NCI-H187 treated with DMSO at 0.1 percent for 48 hours (cell line): Measurements from ENCODE around the gene PINLYP.
A peak's percentile ranks its signal among the peaks of the same experiment; 100 is the strongest.
"Not testable (repeated sequence)": the region's sequence is repeated elsewhere in the genome, so short reads cannot be mapped to it uniquely, and the experiment has no call there.

Experiments used
- DNase-seq: peaks from one replicate; lab custom pipeline; 2025; lab: John Stamatoyannopoulos, UW

PINLYP gene

DNA sequence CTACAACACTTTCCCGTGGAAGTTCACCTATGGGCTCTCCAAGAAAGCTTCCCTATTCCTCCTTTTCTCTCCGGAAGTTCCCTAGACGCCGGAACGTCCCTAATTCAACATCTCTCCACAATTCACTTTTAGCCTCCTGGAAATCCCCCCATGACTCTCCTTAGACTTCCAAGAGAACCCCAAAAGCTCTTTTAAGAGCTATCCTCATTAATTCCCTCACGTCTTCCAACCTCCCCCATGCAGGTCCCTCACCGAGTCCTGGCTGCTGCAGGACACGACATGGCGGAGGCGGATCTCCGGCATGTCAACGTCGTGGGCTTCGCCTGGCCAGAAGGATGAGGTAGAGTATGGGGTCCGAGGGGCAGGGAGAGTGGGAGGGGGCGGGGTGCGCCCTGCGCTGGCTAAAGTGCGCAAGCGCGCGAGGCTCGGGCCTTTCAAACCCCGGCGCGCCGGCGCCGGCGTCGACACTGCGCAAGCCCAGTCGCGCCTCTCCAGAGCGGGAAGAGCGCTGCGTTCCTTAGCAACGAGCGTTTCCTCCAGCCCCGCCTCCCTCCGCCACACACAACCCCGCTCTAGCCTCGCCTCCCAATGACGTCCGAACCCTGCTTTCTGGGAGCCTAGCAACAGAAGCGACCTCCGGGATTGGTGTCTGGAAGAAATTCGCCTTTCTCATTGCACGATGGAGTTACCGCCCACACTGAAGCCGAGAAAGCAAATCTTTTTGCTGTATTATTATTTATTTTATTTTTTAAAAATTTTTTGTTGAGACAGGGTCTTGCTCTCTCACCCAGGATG lies at the start of gene PINLYP, which contains the start of gene XRCC1:
TSS of gene PINLYP (plus strand) at position 646 of the 795 bp plus-strand sequence. CDS start 1,391 bp downstream, outside the sequence.
TSS of gene XRCC1 (minus strand) at position 372 of the 795 bp plus-strand sequence. CDS start at position 303, 69 bp downstream.
- DNase-seq: peak; percentile 99

DNA sequence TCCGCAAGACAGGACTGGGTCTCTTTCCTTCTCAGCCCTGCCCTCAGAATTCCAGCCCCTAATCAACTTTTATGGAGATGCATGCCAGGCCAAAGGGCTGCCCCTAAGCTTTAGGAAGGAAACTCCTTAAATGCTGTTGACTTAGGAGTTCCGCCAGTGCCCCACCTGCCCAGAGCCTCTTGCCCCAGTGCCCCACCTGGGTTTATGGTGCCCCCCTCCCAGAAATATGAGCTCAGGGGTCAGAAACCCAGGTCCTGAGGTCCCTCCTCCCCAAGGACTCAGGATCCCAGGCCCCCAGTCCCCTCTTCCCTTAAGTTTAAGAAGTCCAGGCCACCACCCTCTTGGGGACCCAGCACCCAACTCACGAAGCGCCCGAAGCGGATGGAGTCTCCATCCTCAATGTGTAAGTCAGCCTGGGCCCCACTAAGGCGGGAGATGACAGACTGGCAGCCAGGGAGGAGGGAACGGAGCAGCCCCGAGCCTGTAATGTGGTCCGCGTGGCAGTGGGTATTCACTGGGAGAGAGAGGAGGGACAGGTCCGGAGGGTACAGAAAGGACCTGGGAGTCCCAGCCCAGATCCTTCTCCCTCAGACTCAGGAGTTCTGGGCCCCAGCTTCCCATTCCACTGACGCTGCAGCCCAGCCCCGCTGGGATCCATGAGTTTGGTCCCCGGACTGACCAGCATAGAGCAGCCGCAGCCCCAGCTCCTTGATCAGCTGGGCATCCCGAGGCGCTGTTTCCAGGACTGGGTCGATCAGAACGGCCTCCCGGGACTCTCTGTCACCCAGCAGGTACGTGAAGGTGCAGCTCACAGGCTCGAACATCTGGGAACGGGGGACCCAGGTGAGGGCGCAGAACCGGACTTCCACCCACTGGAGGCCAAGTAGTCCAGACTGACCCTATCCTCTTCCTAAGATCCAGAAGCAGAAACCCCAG lies 49.5 kb upstream of the PINLYP start:
- no peak for DNase-seq

DNA sequence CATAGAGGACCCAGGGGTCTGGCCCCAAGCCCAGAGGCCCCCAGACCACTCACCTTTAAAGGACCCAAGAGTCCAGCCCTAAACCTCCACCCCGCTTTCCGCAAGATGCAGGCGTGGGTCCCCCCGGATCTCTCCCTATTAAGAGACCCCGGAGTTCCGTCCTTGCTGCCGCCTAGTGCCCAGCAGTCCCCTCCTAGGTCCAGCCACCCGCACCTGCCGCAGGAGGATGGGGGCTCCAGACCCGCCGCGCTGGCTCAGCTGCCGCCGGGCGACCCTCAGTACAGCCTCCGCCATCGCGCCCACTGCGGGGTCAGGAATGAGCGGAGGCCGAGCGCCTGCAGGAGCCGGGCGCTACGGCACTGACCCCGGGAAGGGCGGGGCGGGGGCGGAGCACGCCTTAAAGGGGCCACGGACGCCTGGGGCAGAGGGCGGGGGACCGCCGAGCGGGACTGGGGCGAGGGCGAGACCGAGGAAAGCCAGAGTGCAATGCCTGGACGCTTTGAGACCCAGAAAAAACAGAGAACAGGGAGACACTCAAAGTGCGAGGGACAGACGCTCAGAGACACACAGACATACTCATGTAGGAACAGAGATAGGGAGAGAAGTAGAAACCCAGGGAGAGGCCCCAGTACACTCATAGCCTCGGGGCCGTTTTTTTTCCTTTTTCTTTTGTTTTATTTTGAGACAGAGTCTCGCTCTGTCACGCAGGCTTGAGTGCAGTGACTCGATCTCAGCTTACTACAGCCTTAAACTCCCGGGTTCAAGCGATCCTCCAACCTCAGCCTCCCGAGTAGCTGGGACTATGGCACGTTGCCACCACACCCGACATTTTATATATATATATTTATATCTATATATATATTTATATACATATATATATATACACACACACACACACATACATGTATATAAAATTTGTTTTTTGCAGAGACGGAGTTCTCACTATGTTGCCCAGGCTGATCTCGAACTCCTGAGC lies 48.4 kb upstream of the PINLYP start, which contains the start of gene ETHE1:
TSS of gene ETHE1 (minus strand) at position 318 of the 976 bp plus-strand sequence. CDS start at position 294, 24 bp downstream.
- no peak for DNase-seq

DNA sequence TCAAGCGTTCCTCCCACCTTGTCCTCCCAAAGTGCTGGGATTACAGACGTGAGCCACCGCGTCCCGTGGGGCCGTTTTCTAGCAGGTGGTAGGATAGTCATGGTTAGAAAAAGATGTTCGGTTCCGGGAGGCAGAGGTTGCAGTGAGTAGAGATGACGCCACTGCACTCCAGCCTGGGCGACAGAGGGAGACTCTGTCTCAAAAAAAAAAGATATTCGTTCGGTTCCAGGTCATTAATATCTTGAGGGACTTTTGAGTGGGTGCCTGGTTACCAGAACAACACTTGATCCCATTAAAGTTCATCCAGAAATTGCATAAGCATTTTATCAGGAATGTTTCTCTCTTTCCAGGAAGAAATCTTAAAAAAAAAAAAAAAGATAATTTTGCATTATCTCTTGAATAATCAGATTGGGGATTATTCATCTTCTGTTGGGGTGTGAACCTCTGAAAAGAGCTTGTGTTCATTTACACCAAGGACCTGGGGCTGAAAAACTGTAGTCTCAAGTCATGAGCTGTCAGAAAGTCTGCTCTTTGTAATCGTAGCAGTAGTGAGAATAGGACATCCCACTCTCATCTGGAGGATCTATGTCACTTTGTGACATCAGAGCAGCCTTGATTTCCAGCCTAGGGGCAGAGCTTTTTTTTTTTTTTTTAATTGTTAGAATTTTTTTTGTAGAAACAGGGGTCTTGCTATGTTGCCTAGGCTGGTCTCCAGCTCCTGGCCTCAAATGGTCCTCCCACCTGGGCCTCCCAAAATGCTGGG lies 47.6 kb upstream of the PINLYP start:
- peak; percentile 62 for DNase-seq

DNA sequence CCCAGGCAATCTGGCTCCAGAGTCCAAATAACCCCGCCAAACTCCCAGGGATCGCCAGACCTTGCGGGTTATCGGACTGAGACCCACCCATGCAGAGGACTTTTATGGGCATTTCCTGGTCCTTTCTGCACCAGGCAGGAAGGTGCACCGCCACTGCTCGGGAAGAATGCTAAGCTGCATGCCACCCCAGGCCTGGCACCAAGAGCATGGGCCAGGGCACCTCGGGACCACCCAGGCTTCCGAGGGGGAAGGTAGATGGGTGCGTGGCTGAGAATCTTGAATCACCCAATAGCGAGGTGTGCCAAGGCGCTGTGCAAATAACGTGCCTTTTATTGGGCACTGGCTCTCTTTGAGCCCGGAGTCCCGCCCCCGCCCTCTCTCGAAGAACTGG lies 43.0 kb upstream of the PINLYP start:
- no peak for DNase-seq

DNA sequence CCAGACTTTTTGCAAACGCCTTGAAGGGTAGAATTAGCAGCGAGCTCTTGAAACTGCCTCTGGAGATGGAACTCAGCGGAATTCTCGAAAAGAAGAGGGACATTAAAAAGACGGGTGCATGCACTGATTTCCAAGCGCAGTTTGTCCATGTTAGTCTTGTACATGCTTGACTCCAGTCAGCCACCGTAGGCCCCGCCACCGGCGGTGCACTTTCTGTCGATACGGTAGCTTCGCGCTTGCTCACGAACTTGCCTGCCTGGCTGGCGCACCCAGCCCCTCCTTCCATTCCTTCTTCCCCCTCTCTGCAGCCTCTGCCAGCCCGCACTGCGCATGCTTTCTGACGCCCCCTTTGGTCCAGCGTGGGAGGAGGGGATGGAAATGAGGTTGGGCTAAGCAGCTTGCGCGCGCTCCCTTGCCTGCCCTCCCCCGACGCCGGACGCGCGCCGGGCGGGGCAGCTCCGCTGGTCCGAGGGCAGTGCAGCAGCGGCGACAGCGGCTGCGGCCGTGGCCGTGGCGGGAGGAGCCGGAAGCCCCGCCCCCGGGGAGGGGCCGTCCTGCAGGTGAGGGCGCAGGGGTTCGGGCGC lies 42.5 kb upstream of the PINLYP start, which contains the start of gene ZNF575:
TSS of gene ZNF575 (plus strand) at position 227 of the 584 bp plus-strand sequence. CDS start 1,235 bp downstream, outside the sequence.
- peak; percentile 26 for DNase-seq

DNA sequence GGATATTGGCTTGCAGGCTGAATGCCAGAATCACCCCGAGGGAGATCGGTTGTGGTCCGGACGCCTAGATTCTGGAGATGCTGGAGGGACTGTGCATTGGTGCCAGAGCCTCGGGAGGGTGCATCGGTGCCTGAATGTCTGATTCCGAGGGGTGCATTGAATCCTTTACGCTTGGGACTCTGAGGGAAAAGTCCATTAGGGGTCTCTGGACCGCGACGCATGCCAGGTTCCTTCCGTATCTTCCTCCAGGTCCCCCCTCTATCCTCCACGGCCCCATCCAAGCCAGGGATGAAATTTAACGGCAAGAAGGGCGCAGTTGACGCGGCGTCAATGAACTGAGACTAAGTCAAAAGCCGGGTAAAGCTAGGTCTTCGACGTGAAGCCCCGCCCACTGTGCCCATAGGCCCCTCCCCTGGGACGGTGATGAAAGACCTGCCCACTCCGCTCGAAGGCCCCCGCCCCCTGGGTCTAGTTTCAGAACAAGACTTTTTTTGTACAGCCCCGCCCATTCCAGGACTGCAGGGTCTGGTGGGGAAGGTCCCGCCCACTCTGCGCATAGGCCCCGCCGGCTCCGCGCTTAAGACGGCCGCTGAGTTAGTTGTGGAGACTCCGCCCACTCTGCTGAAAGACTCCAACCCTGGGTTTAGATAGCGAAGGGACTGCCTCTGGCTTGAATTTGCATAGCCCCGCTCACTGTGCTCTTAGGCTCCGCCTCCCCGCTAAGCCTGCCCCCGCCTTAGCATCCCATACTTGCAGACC lies 41.9 kb upstream of the PINLYP start:
- peak; percentile 92 for DNase-seq

DNA sequence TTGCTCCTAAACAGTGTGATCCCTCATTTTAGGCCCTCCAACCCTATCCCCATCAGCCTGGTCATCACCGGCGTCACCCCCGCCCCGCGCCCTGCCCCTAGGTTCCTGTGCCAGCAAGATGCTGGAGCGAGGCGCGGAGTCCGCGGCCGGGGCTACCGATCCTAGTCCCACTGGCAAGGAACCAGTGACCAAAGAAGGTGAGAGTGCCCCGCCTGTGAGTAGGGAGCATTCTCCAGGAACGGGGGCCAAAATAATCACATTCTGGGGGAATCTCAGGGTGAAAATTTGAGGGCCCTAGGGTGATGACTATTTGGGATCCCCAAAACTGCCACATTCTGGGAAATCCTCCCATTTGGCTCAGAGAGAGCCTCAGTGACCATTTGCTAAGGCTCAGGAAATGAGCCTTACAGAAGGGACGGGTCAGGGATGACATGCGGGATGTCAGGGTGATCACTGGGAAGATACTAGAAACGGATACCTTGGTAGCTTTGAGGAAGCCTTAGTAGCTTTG lies 41.2 kb upstream of the PINLYP start:
- no peak for DNase-seq

DNA sequence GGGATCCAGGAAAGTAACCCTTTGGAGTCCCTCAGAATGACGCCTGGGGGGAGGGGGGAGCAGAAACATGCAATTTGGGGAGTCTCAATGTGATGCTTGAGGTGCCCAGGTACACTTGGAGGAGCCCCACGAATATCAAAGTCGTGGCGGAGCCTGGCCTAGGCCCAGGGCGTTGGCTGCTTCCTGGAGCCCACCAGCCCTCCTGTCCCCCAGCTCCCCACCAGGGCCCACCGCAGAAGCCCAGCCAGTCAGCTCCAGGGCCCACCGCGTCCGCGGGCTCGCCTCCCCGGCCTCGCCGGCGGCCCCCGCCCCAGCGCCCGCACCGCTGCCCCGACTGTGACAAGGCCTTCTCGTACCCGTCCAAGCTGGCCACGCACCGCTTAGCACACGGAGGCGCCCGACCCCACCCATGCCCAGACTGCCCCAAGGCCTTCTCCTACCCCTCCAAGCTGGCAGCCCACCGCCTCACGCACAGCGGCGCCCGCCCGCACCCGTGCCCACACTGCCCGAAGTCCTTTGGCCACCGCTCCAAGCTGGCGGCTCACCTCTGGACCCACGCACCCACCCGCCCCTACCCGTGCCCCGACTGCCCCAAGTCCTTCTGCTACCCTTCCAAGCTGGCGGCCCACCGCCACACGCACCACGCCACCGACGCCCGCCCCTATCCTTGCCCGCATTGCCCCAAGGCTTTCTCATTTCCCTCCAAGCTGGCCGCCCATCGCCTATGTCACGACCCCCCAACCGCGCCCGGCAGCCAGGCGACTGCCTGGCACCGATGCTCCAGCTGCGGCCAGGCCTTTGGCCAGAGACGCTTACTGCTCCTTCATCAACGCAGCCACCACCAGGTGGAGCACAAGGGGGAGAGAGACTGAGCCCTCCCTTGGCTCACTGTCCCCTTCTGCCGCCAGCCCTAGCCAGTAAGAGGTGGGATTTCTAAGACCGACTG lies 40.5 kb upstream of the PINLYP start:
- DNase-seq: no peak

DNA sequence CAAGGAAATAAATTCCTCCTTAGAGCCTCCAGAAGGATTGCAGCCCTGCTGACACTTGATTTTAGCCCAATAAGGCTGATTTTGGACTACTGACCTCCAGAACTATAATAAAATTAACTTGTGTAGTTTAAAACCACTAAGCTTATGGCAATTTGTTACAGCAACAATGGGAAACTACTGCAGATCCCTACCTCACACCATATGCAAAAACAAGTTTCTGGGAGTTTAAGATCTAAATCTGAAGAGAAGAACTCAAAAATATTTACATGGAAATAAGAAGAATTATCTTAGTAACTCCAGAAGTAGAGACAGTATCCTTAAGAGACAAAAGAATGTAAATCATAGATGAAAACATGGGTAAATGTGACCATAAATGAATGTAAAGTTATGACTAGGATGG lies 36.7 kb upstream of the PINLYP start:
- no peak for DNase-seq

DNA sequence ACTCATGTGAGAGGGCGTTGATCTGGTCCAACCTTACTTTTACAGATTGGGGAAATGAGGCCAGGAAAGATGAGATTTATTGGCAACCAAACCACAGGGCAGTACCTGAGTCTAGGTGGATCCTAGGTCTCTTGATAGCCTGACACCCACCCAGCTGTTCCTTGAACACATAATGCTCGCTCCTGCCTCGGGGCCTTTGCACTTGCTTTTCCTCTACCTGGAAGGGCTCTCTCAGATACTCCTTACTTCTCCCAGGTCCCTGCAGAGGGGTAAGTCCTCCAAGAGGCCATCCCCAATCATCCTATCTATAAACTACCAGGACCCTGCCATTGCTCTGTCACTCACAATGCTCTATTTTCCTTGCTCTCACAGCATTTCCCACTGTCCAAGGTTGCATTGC lies 35.2 kb upstream of the PINLYP start:
- DNase-seq: no peak

DNA sequence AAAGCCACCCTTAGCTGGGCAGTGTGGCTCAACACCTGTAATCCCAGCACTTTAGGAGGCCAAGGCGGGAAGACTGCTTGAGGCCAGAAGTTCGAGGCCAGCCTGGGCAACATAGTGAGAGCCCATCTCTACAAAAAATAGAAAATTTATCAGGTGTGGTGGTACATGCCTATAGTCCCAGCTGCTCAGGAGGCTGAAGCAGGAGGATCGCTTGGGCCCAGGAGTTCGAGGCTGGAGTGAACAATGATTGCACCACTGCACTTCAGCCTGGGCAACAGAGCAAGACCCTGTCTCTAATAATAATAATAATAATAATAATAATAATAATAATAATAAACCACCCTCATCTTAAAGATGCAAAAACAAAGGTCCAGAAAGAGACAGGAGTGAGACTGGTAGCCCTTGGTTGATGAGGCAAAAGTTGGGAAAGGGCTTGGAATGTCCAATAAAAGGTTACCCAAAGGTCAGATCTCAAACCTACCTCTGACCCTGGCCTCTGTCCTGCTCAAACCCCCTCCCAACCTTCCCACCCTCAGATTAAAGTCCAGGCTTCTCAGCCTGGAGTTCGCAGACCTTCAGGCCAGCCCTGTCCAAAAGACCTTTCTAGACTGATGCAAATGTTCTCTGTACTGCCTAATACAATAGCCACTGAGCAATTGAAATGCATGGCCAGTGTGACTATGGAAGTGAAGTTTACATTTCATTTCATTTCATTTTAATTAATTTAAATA lies 33.5 kb upstream of the PINLYP start:
- no peak for DNase-seq

DNA sequence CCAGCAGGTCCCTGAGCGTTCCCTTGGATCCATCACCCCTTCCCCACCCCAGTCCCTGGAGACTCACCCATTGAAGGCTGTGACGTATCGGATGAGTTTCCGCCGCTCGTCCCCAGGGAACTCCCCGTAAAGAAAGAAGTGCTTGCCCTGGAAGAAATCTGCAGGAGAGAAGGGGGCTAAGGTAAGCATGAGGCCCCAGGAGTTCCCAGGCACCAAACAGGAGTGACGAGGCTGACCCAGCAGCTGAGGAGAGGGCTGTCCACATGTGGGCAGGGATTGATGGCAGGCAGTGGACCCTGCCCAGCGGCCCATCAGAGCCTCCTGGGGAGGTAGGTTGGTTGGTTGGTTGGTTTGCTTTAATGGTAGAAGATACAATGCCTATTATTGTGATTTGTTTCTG lies 31.5 kb upstream of the PINLYP start:
- DNase-seq: no peak

DNA sequence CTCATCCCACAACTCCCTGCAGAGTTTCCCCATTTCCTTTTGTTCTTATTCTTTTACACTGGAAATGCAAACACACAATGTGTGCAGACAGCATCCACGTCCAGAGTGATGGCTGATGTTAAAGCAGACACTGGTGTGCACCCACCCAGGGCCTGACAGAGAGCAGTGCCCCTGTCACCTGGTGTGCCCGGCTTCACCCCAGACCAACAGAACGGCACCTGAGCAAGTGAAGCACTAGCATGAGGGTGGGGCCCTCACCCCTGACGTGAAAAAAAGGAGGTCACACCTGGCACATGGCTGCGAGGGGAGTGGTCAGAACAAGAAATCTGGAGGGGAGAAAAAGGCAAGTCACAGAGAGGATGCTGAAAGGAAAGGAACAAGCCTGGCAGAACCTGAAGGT lies 30.3 kb upstream of the PINLYP start:
- DNase-seq: no peak

DNA sequence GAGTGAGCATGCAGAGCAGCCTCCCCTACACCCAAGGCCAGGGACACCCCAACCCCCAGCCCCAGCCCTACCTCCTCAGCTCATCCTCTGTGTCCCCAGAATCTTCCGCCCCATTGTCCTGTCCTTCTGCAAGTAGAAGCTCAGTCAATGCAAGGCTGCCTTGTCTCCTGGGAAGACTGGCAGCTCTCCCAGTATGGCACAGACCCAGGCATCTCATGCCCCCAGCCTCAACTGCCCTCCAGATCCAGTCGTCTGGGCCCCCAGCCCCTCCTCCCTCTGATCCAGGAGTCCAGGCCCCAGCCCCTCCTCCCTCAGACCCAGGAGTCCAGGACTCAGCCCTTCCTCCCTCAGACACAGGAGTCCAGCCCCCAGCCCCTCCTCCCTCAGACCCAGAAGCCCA lies 29.6 kb upstream of the PINLYP start:
- DNase-seq: no peak

DNA sequence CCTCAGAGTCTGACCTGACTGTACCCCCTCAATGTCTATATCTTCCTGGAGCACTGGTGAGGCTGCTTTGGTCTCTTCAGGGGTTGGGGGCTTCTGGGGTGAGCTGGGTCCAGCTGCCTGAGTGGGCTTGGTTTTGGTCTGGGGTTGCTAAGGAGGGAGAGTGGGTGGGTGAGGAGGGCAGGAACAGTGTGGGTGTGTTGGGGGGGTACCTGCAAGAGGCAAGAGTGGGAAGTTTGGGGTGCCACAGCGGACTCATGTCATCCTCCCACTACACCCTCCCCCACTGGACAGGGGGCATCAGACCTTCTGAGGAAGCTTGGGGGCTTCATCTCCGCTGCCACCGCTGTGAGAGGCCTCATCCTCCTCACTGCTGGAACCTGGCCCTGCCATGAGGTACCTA lies 29.0 kb upstream of the PINLYP start:
- DNase-seq: no peak

DNA sequence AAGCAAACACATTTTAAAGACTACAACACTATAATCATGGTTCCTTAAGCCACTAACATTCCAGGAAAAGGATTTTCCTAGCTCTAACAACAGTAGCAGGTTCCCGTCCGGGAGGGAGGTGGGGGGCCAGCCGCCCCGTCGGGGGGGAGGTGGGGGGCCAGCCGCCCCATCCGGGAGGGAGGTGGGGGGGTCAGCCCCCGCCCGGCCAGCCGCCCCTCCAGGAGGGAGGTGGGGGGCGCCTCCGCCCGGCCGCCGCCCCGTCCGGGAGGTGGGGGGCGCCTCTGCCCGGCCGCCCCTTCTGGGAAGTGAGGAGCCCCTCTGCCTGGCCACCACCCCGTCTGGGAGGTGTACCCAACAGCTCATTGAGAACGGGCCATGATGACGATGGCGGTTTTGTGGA lies 27.7 kb upstream of the PINLYP start:
- DNase-seq: not testable (repeated sequence)
